GM23248 (cell line): ENCODE results near the gene LRCOL1.

Source experiments
- EZH2 ChIP-seq: fragments of 200-600 bp; sonication (generic); IDR thresholded peaks from 2 replicates; pipeline ENCODE4 v1.6.1; 2018; ENCODE audit warnings: antibody characterized with exemption, mild to moderate bottlenecking; ENCODE audit not compliant: insufficient read depth, poor library complexity, severe bottlenecking
- EZH2phosphoT487 ChIP-seq: fragments of 200-600 bp; sonication (generic); IDR thresholded peaks from 2 replicates; pipeline ENCODE4 v1.6.1; 2018; ENCODE audit warnings: antibody characterized with exemption, moderate library complexity, mild to moderate bottlenecking, low read depth; ENCODE audit not compliant: insufficient read depth

- TF ChIP-seq EZH2 (no peak), EZH2phosphoT487 (no peak)
Measured at GRCh38 chr12:132571051-132571450, 39.3 kb downstream of the LRCOL1 start.
